HG03439 (cell line): Measurements from ENCODE around the gene ASB10.

ENCODE experiments used
- ATAC-seq: cut with Tn5 transposase; IDR thresholded peaks from one replicate; pipeline ENCODE4 v1.9.1; 2021; ENCODE audit warnings: mild to moderate bottlenecking, moderate library complexity; ENCODE audit not compliant: unreplicated experiment

The ASB10 gene

DNA sequence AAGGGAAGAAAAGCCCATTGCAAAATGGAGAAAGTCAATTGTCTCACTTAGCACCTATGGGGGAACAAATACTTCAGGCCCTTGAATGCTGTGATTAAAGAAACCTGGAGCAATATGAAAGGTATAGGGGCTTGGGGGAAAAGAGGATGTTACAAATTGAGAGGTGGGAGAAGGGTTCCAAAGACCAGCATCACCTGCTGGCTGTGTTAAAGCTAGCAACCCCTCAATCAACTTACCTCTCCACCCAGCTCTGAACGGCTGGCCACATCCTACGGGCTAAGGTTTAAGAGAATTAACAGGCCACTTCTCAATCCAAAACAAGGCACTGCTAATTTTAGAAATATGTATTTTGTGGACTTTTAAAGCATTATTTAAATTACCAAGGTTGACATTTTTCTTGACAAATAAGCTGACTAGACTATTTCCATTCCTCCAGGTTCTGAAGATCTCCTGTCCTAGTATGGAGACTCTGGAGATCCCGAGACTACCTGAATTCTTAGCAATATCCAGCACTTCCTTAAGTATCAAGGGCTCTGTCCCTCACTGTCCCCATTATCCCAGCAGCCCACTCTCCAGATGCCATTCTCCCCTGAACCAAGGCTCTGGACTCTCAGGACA is 24.2 kb upstream of the ASB10 start:
- ATAC-seq = no peak

DNA sequence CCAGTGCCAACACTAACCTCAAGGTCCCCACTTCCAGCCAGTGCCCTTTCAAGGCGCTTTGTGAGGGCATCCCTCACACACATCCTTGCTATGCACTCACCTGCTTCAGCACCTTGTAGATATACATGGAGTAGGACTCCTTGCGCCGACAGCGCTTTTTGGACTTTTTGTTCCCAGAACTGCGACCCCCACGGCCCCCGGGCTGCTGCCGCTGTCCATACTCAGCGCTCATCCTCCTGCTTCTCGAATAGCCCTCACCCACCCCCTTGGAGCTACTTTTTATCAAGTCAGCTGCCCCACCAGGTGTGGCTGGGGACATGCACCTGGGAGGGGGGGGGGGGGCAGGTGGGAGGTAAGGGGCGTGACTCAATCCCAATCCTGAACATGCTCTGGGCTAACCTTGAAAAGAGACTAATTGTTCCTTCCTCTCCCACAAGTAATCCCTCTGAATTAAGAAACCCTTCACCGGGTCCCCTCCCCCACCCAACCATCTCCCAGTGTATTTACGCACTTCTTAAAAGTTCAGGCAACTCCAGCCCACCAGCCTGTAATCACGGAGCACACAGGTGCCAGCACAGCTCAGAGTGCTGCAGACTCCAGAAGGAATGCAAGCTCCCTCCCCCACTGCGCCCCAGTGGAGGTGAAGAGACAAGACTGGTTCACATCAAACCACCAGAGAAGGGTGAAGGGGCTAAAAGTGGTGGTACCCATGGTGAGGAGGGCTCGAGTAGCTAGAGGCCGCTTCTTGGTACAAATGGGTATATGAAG is 23.2 kb upstream of the ASB10 start, which contains the start of gene H2BK1:
Gene H2BK1 (minus strand): TSS at position 402 of the 768 bp plus-strand sequence. CDS start 170 bp downstream, at position 232.
- no peak for ATAC-seq

DNA sequence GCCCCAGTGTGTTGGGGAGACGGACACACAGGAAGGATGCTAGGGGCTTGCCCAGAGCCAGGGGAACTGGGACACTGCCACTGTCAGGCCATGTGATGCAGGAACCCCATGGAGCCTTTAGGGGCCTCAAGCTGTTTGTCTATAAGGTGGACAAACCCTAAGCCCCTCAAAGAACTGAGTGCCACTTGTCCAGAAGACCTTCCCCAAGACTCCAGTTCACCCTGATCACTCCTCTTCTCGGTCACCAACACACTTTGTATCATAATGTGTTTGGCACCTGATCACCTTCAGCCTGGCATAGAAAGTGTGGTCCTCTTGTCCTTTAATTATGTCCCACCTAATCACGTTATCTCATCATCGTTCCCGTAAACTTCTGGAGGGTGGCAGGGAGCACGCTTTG is 22.5 kb upstream of the ASB10 start:
- ATAC-seq = no peak

DNA sequence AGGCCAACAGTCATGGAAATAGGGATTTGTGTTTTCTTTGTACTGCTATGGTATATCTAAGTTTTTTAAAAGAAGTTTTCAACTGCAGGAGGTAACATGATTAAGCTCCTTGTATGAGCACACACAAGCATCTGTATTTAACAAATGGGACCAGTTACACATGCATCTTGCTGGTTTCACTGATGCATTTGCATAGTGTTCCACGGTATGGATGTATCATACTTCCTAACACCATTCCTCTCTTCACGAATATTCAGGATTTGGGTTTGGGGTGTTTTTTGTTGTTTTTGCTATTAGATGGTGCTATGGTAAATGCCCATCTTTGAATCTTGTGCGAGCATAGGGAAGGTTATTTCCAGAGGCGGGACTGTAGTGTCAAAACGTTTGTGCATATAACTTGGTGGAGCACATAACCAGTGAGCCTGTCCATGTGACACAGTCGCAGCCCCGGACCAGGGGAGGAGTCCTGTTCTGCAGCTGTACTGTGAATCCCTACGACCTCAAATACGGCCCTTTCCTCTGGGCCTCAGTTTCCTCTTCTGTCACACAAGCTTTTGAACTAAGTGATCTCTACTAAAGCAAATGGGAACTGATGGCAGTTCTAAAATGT is 21.3 kb upstream of the ASB10 start:
- no peak for ATAC-seq

DNA sequence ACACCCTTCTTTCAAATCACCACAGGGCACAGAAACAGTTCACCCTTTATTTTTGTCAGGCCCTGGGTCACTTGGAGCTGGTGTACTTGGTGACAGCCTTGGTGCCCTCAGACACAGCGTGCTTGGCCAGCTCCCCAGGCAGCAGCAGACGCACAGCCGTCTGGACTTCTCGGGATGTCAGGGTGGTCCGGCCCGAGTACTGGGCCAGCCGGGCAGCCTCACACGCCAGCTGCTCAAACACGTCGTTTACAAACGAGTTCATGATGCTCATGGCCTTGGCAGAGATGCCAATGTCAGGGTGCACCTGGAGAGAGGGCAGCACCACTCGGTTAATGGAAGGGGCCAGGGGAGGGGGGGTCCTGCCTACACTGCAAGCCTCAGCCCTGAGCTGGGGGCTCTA is 20.8 kb upstream of the ASB10 start:
- ATAC-seq = no peak

DNA sequence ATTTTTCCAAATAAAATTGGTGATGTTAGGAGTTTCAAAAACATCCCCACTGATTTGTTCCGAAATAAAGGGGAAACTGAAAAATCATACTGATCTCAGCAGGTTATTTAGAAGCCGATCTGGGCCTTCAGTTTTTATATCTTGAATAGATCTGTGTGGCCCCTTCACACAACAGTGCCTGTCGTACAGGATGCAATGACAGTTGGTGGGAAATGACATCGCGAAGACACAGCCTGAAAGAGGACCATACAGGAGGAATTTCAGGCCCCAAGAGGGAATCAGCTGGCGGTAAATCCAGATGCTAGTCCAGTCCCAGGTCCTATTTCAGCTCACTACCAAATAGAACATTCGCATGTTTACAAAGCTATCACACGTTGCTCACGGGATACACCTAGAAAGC is 20.3 kb upstream of the ASB10 start:
- no peak for ATAC-seq

DNA sequence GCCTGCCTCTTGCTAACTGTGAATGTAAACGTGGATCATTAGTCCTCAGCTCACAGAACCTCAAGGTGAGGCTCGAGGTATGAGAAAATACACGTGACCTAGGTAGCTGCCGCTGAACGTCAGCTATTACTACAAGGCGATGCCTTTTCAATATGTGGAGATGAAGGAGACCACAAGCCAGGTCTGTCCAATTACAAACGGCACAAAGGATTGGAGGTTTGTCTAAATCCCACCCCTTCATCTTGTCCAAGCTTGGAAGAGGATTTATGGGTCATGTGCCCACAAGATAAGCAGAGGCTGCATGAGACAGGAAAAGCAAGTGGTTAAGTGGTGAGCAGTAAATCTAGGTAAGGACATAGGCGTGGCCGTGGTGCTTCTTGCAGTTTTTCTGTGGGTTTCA is 19.9 kb upstream of the ASB10 start:
- ATAC-seq = no peak

DNA sequence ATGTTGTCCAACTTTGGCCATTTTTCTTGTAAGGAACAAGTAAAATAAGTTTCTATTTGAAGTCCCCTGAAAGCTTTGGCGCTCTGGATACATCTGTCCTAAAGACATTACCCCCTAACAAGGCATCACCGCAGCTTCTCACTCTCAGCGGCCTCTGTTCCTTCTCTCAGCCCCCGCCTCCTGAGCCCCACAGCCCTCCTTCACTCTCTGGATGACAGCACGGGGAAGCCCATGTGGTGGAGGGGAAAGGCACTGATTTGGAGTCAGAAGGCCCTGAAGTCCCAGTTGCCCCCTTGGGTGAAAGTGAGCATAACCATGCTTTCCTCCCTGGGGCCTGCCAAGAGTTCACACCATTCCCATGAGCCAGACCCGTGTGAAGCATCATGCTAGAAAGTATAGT is 18.7 kb upstream of the ASB10 start:
- ATAC-seq = no peak

DNA sequence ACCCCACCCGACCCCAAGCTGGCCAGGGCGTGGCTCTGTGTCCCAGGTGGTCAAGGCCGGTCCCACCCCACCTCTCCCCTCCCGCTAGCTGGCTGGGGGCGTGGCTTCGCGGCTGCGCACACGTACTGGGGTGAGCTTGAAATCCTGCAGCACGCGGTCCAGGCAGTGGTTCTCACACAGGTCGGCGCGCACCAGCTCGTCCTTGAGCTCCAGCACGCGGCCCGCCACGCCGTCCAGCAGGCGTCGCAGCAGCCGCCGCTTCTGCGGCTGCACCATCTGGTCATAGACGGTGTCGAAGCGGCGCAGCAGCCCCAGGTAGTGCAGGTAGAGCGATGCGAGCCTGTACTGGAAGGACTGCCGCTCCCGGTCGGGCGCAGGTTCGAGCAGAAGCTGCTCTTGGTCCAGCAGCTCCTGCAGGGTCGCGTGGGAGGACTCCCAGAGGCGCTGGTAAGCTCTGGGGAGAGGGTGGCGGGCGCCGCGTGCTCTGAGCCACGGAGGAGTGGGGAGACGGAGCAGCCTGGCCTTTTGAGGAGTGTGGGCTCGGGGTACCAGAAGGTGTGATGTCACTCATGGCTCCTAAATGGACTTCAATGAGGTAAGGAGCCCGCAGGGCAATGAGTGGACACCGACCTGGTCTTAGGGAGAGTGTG is 17.5 kb upstream of the ASB10 start:
- no peak for ATAC-seq

DNA sequence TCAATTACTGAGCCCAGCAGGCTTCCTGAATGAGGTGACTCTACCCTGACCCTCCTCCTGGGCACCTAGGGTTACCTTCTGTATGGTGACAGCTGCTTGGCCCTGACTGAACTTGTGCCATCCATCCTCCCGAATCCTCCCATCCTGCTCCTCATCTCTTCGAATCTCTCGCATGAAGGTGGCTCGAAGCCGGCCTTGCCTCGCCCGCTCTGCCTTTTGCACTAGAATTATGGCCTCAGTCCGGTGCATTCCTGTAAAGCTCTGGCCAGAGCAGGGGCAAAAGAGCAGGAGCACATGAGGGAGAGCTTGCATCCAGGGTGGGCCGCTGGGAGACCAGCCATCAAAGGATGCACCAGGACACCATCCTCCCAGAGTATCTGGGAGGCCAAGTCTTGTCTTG is 15.8 kb upstream of the ASB10 start:
- ATAC-seq = no peak

DNA sequence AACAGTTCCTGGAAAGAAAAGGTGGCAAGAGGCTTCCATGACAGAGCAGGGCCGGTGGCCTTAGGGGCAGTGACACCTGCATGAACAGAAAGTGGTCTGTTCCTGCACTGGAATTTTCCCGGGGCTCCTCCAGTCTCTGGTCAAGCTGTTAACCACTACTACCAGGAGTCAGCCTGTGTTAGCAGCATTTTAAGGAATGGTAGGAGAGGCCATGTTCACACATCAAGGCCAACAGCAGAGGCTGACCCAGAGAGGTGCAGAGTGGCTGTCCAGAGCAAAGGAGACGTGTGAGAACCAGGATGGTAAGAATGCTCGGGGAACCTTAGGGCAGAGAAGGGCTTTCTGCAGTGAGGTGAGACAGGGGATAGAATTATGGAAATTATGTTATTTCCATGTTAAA is 14.7 kb upstream of the ASB10 start:
- ATAC-seq = no peak

DNA sequence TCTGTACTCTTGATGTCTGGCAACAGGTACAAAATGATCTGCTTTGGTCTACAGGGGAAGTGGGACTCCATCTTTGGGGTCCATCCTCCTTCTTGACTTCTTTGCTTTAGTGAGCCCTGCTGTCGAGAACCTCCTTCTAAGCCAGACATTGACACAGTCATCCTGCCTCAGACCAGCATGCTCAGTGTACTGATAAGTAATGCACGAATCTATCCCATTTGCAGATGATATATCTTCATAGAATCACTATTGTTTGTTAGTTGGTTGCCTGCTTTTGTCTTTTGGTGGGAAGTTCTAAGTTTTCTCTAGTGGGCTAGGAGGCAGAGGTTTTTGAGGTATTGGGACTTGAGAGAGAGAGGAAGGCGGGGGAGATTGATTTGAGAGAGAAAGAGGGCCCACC is 14.3 kb upstream of the ASB10 start:
- ATAC-seq = no peak

DNA sequence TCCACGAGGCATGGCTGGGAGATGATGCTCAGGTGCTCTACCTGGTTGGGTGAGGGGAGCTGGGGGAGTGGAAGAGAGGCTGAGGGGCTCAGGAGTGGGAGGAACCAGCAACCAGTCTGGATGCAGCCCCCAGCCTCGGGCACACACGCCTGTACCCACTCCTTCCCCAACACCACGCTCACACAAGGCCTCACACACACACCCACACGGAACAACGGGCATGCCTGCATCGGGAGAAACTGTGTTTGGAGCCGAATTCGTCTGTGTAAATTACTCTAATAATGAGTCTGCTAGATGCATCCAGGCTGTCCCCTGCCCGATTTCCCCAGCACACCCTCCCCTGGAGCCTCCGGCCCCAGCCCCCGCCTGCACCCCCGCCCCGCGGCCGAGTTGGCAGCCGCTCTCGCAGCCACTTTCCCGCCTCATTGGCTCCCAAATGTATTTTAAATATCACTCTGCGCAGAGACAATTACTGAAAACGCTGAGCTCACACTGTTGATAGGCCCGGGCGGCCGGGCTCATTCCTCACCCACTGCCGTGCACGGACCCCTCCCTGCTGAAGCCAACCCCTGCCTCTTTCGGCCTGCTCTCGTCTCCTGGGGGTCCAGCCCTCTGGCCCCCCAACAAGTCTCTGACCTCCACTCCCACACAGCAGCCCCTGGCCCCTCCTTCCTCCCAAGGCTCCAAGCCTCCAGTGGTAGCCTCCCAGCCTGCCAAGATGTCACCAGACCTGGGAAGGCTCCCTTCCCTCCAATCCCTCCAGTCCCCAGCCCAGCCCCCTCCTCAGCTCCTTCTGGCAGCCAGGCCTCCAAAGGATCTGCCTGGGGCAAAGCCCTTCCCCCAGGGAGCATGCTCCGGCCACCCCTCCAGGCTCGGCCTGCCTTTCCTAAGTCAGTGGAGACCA is 12.1 kb upstream of the ASB10 start:
- no peak for ATAC-seq

DNA sequence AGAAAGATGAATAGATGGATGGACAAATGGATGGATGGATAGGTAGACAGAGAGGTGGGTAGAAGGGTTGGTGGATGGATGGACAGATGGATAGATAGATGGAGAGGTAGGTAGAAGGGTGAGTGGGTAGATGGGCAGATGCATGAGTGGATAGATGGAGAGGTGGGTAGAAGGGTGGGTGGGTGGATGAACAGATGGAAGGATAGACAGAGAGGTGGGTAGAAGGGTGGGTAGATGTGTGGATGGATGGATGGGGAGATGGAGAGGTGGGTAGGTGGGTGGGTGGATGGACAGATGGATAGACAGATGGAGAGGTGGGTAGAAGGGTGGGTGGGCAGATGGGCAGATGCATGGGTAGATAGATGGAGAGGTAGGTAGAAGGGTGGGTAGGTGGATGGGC is 10.9 kb upstream of the ASB10 start:
- ATAC-seq = no peak

DNA sequence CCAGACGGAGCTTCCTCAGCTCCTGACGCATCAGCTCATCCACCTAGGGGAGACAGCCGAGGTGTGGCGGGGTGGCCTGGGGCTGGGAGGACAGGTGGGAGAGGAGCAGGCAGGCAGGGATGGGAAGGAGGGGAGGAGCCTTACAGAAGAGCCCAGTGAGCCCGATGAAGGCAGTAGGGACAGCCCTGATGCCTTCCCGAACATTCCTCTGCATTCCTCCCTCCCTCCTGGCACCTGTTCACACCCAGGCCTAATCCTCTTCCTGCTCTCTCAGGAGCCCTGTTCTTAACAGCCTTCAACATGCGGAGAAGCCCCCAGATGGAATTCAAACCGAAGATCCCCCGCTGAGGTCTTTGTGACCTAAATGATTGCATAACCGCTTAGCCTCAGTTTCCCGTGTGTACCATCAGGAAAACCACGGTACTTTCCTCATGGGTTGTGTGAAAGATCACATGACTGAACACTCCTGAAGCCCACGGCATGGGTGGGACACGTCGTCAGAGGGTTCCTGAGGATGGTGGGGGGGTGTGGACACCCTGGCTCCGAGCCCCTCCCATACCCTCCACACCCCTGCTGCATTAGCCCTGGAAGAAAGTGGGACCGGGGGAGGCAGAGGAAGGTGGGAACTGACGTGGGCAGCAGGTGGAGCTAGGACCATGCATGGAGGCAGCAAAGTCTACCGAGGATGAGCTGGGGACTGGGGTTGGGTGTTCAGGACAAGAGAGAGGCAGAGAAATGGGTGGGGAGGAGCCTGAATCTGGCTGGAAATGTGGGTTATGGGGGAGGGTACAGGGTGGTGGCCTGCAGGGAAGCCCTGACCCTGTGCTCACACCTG is 8.8 kb upstream of the ASB10 start:
- no peak for ATAC-seq

DNA sequence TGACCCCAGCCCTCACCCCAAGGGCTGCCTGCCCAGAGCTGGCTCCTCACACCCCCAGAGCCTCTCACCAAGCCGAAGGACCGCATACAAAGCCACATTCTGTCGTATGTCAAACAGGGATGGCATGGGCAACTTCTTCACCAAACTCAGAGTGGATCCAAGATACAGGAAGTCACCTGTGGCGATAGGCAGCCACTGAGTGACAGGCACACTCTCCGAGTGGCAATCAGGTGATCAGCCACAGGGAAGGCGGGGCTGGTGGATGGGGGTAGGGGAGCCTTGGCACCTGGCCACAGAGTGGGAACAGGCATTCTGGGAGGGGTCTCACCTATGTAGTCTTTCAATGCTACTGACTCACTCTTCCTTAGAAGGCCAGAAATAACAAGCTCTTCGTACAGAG is 7.1 kb upstream of the ASB10 start:
- no peak for ATAC-seq

DNA sequence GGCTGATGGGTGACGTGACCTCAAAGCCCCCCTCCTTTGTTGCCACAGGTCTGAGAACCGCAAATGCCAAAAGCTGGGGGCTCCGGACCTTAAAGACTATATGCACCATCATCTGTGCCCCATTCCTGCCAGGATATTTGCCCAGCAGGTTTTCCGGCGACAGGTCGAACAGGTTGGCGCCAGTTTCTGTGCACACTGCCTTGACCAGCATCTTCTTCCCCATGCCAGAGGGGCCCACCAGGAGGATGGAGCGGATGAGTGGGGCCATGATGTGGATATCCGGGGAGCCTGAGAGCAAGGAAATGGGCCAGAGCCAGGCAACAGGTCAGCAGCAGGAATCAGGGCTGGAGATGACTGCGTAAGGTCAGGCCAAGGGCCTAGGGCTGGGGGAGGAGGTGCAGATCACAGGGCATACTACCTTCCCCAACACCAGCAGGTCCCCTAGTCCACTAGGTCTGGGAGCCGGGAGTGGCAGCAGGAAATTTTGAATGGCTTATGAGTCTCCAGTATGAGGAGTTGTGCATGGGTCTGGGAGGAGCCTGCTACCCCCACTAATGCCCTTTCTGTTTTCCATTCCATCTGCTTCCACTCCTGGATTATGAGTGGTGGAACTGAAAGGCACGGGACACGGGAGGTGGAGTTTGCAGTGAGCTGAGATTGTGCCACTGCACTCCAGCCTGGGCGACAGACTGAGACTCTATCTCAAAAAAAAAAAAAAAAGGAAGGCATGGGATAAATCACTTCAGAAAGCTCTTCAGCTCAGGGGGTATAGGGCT is 6.3 kb upstream of the ASB10 start:
- no peak for ATAC-seq

DNA sequence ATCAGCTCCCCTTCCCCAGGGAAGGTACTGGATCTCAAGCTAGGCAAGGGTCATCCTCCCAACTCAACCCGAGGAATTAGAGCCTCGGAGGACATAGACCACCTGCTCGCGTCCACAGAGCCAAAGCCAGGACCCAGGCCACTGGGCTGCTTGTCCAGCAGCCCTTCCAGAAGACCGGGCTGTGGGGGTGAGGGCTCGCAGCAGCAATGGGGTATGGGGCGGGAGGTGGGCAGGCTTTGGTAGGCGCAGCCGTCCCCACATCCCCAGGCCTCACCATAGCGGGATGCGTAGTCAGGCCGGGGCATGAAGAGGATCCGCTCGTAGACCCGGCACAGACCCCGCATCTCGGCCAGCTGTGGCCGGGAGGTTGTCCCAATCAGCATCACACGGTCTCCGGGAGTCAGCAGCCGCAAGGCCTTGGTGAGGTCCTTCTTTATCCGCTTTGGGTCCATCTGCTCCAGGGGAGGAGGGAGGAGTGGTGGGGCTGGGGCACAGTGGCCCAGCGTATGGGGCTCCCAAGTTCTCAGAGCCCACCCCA is 5.0 kb upstream of the ASB10 start:
- no peak for ATAC-seq

DNA sequence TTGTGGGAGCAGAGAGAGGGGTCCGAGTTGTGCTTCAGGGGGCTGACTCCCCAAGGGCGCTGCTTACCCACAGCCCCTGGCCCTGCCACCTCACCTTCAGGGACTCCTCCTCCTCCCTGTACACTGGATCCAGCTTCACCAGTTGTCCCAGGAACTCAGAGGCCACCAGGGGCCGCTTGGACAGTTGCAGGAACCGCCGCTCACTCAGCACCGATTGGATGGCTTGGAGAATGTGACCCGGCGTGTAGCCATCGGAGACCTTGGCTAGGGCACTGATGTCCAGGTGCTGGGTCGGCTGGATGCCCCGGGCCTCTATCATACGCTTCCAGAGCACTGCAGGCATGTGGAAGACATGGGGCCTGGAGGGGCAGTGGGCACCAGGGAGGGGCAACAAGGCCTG is 4.5 kb upstream of the ASB10 start:
- no peak for ATAC-seq
